ENCODE measurements around the gene CDCA5. TPM values are rescaled to one million over a fixed set of nuclear protein-coding genes. Genes with fewer than 3 reads are reported as not detected.
A peak's percentile ranks its signal among the peaks of the same experiment; 100 is the strongest.

Gene CDCA5
- total RNA-seq, 6 experiments from 2014 or later = 14.3 to 28.3 (median 26.6) TPM

DNA sequence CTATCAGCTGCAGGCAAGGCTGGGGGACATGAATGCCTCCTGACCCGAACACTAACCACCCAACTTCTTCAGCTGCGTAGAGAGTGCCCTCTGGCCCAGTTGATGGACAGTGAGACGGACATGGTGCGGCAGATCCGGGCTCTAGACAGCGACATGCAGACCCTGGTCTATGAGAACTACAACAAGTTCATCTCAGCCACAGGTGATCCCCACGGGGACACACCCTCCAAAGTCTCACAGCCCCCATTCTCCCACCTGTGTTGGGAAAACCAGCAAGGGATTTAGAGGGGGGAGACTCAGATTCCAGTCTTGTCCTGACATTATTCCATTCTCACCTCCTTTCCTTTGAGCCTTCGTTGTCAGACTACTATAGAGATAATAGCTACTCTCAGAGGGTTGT, 13.1 kb upstream of the CDCA5 start:
- Mint-ChIP-seq H3K4me1 (ENCODE audit: low read depth) (peaks cover 6% of the 10 kb centered on the region), H3K27ac (peak overlapping the region; percentile 95; the same call in 1 of the 2 replicates), H3K27me3 (ENCODE audit: insufficient read depth) (no peaks in the 10 kb centered on the region; the same call in 1 of the 2 replicates), H3K9me3 (no peaks in the 10 kb centered on the region), H3K4me3 (peak overlapping the region; percentile 89), H3K36me3 (ENCODE audit: low read depth) (no peaks in the 10 kb centered on the region)
- TF ChIP-seq, protein P1, sequence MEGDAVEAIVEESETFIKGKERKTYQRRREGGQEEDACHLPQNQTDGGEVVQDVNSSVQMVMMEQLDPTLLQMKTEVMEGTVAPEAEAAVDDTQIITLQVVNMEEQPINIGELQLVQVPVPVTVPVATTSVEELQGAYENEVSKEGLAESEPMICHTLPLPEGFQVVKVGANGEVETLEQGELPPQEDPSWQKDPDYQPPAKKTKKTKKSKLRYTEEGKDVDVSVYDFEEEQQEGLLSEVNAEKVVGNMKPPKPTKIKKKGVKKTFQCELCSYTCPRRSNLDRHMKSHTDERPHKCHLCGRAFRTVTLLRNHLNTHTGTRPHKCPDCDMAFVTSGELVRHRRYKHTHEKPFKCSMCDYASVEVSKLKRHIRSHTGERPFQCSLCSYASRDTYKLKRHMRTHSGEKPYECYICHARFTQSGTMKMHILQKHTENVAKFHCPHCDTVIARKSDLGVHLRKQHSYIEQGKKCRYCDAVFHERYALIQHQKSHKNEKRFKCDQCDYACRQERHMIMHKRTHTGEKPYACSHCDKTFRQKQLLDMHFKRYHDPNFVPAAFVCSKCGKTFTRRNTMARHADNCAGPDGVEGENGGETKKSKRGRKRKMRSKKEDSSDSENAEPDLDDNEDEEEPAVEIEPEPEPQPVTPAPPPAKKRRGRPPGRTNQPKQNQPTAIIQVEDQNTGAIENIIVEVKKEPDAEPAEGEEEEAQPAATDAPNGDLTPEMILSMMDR (IDR thresholded peaks at IDR 0.05) = no peak
- DNase-seq = no peak

DNA sequence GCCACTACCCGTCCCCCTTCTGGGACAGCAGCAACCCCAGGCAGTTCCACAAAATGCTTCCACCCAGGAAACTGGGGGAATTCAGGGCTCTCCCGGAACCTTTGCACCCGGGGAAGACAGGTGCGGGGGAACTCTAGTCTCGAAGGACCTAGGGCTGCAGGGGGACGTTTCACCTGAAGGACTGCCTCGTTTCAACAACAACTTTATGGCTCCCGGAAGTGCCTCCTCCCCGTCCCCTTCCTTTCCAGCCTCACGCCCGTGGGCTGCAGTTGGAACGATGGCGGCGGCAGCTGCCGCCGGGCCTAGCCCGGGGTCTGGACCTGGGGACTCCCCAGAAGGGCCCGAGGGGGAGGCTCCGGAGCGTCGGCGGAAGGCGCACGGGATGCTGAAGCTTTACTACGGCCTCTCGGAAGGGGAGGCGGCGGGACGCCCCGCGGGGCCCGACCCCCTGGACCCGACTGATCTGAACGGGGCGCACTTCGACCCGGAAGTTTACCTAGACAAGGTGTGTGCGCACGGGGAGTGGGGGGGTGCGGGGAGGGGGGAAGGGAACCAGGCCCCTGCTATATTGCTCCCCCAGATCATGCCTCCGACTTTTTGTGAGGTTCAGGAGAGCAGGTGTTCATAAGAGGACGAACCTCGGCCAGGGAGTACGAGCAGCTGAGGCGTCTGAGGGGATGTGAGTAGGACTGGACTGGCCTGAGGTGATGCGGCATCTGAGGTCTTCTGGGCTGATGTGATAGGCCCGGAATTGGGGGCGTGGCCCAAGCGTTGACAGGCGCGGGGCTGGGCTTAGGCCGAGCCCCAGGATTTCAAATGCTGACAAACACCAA, 12.3 kb upstream of the CDCA5 start, which contains the start of gene VPS51:
Gene VPS51 (plus strand): TSS at position 241 of the 833 bp plus-strand sequence. CDS start 37 bp downstream, at position 278.
- TF ChIP-seq, protein P1 (IDR thresholded peaks at IDR 0.05) = no peak
- peak within 1 kb of the TSS; percentile 89 for H3K4me3 Mint-ChIP-seq
- peak within 1 kb of the TSS; percentile 95 for H3K27ac Mint-ChIP-seq

DNA sequence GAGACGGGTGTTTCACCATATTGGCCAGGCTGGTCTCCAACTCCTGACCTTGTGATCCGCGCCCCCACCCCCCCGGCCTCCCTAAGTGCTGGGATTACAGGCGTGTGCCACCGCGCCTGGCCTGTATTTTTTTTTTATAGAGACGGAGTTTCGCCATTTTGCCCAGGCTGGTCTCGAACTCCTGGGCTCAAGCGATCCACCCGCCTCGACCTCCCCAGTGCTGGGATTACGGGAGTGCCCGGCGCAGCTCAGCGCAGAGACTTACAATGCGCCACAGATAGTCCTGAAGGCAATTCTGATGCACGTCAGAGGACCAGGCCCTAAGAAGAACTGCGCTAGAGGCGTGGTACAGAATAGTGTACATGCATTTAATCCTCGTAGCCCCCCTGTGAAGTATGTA, 11.6 kb upstream of the CDCA5 start:
- peak overlapping the region; percentile 89 for H3K4me3 Mint-ChIP-seq
- no peak for DNase-seq
- H3K36me3 Mint-ChIP-seq (ENCODE audit: low read depth) = no peaks in the 10 kb centered on the region
- no peaks in the 10 kb centered on the region; the same call in 1 of the 2 replicates for H3K27me3 Mint-ChIP-seq (ENCODE audit: insufficient read depth)
- peaks cover 6% of the 10 kb centered on the region for H3K4me1 Mint-ChIP-seq (ENCODE audit: low read depth)
- H3K9me3 Mint-ChIP-seq = no peaks in the 10 kb centered on the region
- TF ChIP-seq, protein P1 (IDR thresholded peaks at IDR 0.05) = no peak
- peak overlapping the region; percentile 91 for H3K27ac Mint-ChIP-seq

More for the DNA sequence above, 12.3 kb upstream of the CDCA5 start, which contains the start of gene VPS51:
- Mint-ChIP-seq H3K9me3 (no peaks in the 10 kb centered on the region), H3K36me3 (ENCODE audit: low read depth) (no peaks in the 10 kb centered on the region), H3K27me3 (ENCODE audit: insufficient read depth) (no peaks in the 10 kb centered on the region; the same call in 1 of the 2 replicates), H3K4me1 (ENCODE audit: low read depth) (peaks cover 6% of the 10 kb centered on the region)
- peak; percentile 82 for DNase-seq

DNA sequence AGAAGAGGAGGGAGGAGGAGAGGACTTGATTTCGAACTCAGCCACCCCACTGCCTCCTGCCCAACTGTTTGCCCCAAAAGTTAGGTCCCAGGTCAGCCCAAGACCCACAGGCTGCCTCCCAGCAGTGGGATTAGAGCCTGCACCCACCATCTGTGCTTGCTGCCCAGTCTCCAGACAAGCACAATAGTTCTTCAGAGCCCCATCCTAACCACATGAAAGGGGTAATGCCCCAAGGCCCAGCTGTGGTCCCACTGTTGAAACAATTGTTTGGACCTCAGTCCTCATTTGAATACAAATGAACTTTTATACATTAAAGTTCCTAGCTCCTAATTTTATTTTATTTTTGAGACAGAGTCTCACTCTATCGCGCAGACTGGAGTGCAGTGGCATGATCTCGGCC, 6.8 kb upstream of the CDCA5 start:
- peaks cover 5% of the 10 kb centered on the region for H3K4me1 Mint-ChIP-seq (ENCODE audit: low read depth)
- DNase-seq = no peak
- peaks cover 19% of the 10 kb centered on the region for H3K36me3 Mint-ChIP-seq (ENCODE audit: low read depth)
- H3K27ac Mint-ChIP-seq = no peak overlapping the region
- H3K4me3 Mint-ChIP-seq = no peak overlapping the region
- peaks cover 1% of the 10 kb centered on the region; the same call in 1 of the 2 replicates for H3K27me3 Mint-ChIP-seq (ENCODE audit: insufficient read depth)
- no peaks in the 10 kb centered on the region for H3K9me3 Mint-ChIP-seq
- TF ChIP-seq, protein P1 (IDR thresholded peaks at IDR 0.05) = no peak

DNA sequence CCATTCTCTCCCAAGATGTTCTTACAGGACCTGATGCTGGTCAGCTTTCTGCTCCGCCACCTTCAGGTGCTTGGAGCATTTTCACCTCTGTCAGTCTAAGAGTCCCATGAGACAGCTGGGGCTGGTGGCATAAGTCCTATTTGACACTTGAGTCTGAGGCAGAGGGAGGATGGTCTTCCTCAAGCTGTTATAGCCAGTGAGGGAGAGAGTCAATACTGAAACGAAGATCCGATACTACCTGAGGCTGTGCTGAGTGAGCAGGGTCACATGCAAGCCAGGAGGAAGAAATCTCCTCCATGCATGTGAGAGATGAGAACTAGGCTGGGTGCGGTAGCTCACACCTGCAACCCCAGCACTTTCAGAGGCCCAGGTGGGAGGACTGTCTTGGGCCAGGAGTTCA, 5.8 kb upstream of the CDCA5 start:
- H3K27ac Mint-ChIP-seq = no peak overlapping the region
- no peak for DNase-seq

More for the DNA sequence above, 5.8 kb upstream of the CDCA5 start:
- peaks cover 21% of the 10 kb centered on the region for H3K36me3 Mint-ChIP-seq (ENCODE audit: low read depth)
- H3K4me1 Mint-ChIP-seq (ENCODE audit: low read depth) = peaks cover 13% of the 10 kb centered on the region
- peaks cover 1% of the 10 kb centered on the region; the same call in 1 of the 2 replicates for H3K27me3 Mint-ChIP-seq (ENCODE audit: insufficient read depth)
- TF ChIP-seq, protein P1 (IDR thresholded peaks at IDR 0.05) = no peak
- no peak overlapping the region for H3K4me3 Mint-ChIP-seq
- no peaks in the 10 kb centered on the region for H3K9me3 Mint-ChIP-seq

Data from HFFc6 (cell line).